AG08395 (cell line): ENCODE data around the gene PFKL.
"Not testable (repeated sequence)": the region's sequence is repeated elsewhere in the genome, so short reads cannot be mapped to it uniquely, and the experiment has no call there.

Source experiments
- DNase-seq: peaks from one replicate; pipeline ENCODE4 v3.0.0; 2012; ENCODE audit warnings: mixed read lengths, low spot score

PFKL gene

DNA sequence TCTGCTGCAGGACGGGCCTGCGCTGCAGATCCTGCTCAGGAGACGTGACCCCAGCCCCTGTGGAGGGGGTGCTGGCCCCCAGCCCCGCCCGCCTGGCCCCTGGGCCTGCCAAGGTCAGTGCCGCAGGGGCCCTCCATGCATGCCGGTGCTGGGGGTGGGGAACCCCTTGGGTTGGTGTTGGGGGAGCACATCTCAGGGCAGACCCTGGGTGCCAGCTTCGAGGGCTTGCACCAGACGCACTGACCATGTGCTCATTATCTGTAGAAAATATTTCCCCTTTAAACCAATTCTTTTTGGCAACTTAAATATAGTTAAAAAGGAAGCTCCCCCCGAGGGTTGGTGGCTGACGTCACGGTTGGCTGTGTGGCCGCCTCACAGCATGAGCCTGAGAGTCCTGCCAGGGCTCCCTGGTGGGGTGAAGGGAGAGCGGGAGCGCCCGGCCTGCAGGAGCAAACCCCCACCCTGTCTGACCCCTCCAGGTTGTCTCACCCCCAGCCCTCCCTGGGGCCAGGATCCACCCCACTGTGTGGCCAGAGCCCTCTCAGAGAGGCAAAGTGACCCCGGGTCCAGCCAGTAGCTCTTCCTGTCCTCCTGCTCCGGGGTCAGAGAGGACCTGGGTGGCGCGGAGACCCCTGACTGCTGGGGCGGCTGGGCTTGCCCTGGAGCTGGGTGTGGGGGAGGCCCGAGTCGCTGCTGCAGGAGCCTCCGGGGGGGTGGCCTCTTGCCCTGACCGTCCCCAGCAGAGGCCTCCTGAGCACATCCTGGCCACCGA lies 5.3 kb upstream of the PFKL start:
- peak; percentile 53 for DNase-seq

DNA sequence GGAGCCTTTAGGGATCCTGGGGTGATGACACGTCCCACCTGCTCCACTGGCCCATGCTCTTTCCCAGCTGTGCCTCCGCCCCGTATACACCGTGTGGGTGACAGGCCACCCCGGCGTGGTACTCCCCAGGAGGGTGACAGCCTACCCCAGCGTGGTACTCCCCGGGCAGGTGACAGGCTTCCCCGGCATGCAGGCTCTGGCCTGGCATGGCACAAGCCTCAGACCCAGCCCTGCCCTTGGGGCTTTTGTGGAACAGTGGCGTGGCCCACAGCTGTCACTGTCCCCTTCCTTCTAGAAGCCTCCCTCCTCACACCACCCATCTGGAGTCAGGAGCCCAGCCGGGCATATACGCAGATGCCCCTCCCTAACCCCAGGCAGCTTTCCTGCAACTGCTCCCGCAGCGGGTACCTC lies 4.7 kb upstream of the PFKL start:
- no peak for DNase-seq

DNA sequence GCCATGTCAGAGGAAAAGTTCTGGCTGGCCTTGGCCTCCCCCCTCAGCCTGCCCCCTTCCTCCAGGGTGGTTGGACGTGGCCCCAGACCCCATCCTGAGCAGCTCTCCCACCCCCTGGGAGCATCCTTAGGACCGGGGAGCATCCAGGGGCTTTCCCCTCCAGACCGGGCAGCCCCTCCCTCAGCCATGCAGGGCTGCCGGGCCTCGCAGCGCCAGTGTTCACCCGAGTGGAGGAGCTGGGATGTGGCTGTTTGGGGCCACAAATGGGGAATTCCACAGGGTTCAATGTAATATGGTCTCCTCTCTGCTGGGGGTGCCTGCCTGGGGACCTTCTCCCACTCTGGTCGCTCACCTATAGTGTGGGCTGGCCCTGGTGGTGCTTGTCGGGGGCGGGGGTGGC lies 4.2 kb upstream of the PFKL start:
- DNase-seq = no peak

DNA sequence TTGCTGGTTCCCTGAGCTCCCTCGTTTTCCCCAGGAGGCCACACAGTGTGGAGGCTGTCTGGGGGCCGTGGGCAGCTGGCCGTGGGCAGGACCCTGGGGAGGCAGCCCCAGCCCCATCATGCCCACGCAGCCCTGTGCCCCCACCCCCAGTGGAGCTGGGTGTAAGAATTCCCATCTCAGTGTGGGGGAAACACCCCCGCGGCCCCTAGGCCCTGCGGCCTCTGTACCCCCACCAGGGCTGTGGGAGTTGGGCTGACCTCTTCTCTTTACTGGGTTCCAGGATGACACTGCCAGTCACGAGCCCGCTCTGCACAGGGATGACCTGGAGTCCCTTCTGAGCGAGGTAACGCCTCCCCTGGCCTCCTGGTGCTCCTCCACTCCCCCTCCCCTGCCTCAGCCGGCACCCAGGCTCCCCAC lies 3.7 kb upstream of the PFKL start:
- no peak for DNase-seq

DNA sequence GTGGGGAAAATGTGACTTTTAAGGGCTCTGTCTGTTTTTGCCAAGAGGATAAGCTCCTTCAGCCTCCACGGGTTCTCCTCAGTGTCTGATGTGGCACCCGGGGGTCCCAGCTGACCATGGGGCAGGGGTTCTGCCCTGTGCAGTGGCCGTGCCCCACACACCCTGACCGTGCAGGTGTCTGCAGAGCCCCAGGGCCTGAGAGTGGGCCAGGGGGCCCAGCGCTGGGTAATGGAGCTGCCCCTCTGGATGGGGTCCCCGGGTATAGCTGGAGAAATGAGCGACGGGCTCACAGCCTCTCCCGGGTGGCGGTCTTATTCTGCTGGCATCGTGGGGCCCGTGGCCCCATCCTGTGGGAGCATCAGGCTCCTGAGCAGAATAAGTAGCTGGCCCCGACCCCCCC lies 2.9 kb upstream of the PFKL start:
- DNase-seq = no peak

DNA sequence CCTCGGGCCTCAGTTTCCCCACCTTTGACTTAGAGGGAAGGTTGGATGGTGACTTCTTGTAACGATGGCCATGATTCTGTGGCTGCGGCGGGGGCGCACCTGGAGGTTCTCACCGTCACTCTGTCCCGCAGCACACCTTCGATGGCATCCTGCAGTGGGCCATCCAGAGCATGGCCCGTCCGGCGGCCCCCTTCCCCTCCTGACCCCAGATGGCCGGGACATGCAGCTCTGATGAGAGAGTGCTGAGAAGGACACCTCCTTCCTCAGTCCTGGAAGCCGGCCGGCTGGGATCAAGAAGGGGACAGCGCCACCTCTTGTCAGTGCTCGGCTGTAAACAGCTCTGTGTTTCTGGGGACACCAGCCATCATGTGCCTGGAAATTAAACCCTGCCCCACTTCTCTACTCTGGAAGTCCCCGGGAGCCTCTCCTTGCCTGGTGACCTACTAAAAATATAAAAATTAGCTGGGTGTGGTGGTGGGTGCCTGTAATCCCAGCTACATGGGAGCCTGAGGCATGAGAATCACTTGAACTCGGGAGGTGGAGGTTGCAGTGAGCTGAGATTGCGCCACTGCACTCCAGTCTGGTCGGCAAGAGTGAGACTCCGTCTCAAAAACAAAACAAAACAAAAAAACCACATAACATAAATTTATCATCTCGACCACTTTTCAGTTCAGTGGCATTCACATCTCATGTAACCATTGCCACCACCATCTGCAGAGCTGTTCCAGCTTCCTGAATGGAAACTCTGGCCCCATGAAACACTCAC lies 2.1 kb upstream of the PFKL start:
- DNase-seq = peak; percentile 95

DNA sequence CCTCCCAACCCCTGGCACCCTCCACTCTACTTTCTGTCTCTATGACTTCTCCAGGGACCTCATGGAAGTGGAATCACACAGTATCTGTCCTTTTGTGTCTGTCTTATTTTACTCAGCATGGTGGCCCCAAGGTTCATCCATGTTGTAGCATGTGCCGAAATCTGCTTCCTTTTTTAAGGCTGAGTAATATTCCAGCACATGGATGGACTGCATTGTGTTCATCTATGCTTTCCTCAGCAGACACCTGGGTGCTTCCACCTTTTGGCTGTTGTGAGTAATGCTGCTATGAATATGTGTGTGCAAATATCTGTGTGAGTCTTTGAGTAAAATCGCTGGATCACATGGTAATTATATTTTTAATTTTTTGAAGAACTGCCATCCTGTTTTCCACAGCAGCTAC lies 1.6 kb upstream of the PFKL start:
- DNase-seq = no peak

DNA sequence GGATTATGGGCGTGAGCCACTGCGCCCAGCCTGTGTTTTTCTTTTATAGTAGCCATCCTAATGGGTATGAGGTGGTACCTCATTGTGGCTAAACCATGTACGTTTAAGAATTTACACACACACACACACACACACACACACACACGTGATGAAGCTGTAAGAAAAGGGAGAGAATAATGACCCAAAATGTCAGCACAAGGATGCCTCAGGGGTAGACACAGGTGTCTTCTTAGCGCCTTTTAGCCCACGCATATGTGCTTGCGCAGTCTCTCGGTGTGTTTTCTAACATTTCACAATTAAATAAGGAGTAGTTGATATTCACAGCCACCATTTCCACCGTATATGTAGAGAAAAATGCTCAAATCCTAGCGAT lies 782 bp upstream of the PFKL start:
- DNase-seq = no peak

DNA sequence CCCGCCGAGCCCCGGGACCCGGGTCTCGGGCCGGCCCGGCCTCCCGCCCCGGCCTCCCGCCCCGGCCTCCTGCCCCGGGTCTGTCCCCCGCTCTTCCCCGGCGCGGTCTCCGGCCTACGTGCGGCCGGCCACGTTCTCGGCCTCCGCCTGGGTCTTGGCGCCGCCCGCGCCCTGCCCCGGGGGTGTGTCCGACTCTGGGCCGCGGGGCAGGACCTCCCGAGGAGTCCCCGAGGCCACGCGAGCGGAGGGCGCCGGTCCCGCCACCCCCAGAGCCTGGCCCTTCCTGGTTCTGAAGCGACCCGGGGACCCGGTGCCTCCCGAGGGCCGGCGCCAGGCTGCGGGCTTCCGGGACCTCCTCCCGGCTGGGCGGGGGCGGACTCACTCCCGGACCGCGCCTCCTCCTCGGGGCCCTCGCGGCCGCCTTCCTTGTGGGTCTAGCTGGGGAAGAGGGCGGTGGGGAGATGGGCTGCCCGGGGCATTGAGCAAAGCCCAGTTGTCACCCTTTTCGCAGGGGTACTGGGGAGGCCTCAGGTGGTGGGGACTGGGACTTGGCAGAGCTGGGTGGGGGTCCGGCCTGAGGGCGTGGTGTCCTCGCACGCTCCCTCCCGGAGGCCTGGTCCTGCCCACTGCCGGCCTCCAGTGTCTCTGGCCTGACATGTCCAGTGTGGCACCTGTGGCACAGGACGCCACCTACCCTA lies 558 bp downstream of the PFKL start:
- DNase-seq = peak; percentile 87

DNA sequence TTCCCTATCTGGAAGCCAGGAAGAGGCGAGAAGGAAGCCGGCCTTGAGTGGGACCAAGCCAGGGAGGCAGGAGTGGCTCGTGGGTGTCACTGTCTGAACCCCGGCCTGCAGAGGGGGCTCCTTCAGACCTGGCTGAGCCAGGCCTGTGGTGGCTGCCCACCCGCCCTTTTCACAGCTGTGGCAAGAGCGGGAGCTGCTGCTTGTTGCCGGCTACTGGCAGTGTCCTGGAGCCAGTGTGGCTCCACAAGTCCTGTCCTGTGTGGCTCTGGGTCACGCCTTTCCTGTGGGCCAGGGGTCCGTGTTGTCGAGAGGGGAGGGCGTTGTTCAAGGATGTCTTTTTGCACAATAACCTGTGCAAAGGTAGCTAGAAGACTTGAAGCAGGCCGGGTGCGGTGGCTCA lies 1.3 kb downstream of the PFKL start:
- no peak for DNase-seq

DNA sequence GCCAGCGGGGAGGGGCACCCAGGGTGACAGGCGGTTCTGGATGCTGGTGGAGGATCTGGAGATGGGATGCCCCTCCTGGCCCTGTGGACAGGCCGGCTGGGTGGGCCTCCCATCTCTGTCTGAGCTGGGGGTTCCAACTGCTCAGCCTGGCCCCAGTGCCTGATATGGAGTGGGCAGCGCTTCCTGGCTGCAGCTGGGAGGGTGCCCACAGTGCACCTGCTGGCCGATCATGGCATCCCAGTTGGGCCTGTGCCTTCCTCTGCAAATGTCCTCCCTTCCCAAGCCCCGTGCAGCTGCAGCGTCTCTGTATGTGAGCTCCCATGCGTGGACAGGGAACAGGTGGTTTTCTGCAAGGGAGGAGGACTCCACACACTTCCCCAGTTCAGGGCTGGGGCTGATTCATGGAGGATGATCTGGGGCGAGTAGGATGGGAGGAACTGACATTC lies 2.1 kb downstream of the PFKL start:
- no peak for DNase-seq

DNA sequence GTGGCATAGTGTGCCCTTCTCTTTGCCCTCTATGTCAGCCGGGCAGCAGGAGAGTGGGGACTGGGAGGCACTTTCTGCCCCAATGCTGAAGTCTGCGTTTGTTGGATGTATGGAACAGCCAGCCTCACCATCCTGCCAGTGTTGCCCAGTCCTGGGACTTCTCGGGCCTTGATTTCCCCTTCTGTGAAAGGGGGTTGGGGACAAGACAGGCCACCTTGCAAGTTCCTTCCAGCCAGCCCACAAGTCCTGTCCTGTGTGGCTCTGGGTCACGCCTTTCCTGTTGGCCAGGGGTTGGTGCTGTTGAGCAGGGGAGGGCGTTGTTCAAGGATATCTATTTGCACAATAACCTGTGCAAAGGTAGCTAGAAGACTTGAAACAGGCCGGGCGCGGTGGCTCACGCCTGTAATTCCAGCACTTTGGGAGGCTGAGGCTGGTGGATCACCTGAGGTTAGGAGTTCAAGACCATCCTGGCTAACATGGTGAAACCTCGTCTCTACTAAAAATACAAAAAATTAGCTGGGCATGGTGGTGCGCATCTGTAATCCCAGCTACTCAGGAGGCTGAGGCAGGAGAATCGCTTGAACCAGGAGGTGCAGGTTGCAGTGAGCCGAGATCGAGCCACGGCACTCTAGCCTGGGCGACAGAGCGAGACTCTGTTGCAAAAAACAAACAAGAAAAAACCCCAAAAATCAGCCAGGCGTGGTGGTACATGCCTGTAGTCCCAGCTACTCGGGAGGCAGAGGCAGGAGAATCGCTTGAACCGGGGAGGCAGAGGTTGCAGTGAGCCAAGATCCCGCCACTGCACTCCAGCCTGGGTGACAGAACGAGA lies 2.9 kb downstream of the PFKL start:
- DNase-seq = not testable (repeated sequence)

DNA sequence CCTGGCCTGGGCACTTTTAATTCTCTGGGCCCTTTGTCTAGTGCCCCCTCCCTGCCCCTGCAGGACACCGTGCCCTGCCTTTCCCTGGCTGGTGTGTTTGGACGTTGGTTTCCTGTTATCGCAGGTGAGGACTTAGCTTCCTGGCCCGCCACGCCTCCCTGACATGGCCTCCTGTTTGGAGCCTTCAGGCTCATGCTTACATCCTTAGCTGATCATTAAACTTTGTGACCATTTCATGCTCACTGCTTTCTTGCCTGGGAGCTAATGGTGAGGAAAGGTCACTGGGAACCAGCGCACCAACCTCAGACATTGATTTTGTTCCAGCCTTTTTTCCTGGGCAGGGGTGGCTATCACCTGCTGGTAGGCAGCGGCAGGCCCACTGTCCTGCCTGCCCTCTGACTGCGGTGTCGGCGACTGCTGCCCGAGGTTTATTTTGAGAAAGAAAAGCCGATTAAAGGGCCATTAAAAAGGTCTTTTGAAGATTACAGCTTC lies 3.7 kb downstream of the PFKL start:
- DNase-seq = no peak

DNA sequence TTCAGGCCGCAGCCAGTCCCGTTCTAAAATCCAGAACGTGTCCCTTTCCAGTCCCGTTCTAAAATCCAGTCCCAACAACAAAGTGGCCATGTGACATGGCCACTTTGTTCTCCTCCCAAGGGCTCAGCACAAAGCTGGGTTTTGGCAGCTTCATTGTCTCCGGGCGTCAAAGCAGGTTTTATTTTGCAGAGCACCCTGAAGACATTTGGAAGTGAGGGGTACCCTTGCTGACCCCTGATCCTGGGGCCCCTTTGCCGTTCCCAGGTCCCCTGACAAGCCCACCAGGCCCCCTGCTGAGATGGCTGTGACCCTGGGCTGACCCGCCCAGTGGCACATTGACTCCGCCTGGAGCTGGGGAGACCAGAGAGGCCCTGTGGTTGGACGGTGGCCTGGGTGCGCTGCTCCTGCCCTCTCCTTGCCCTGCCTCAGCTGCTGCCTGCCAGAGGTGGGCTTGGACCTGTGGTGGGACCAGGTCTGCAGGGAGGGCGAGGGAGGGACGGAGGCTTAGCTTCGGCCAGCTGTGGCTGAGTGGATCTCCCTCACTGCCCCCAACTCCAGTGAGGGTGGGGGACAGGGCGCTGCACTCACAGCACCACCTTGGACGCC lies 4.3 kb downstream of the PFKL start:
- no peak for DNase-seq

DNA sequence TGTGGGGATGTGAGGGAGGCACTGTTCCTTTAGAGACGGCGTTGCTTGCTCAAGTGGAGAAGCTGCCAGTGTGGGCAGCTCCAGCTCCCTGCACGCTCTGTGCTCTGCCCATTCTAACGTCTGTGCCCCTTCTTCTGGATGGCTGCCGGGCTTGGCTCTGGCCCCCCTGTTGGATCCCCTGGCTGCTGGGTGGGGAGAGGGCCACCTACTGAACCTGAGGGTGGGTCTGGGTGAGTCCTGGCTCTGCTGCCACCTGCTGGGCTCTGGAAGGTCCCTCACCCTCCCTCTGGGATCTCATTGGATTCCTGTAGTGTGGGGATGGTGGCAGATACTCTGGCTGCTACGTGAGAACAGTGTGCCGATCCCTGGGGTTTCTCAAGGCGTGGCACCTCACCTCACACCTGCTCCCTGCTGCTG lies 5.0 kb downstream of the PFKL start:
- peak; percentile 68 for DNase-seq

DNA sequence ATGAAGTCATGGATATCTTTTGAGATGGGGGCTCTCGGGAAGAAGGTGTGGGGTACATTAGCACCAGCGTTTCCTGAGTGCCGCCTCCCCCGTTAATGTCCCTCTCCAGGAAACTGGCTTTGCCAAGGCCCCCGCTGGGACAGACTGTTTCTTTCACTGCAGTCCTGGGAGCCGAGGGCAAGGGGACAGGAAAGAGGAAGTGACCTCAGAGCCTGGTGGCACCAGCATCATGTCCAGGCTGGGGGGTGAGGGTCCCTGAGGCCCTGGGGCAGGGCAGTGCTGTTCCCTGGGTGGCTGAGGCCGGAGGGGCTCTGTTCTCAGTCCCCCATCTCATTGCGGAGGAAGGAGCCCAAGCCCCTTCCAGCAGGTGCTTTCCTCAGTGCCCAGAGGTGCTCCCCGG lies 5.8 kb downstream of the PFKL start:
- DNase-seq = no peak

DNA sequence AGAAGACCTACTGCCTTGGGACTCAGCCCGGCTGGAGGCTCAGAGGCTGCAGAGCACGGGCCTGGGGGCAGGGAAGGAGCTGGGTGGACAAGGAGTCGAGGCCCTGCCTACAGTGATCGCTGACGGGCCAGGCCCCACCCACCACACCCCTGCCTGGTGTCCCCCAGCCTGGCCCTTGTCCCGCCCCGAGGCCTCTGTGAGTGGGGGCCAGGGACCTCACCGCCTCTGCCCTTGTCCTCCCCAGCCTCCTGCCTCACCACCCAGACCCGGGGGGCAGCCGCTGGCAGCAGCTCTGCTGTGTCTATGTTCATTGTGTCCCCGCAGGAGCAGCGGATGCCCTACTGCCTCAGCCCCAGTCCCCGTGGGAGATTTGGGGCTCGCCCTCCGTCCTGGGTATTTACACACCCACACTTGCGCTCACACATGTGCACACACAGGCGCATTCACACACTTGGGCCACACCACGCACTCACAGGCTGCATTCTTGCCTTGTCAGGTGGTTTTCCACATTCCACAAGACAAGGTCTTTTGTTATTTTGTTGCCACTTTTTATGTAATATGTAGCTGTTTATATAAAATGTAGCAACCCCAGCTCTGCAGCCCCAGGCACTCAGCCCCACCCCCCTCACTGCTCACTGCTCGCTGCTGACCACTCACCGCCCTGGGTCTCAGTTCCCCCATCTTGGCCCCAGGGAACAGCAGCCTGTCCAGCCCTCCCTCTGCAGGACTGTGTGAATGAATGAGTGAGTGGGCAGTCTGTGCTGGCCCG lies 7.3 kb downstream of the PFKL start:
- no peak for DNase-seq

DNA sequence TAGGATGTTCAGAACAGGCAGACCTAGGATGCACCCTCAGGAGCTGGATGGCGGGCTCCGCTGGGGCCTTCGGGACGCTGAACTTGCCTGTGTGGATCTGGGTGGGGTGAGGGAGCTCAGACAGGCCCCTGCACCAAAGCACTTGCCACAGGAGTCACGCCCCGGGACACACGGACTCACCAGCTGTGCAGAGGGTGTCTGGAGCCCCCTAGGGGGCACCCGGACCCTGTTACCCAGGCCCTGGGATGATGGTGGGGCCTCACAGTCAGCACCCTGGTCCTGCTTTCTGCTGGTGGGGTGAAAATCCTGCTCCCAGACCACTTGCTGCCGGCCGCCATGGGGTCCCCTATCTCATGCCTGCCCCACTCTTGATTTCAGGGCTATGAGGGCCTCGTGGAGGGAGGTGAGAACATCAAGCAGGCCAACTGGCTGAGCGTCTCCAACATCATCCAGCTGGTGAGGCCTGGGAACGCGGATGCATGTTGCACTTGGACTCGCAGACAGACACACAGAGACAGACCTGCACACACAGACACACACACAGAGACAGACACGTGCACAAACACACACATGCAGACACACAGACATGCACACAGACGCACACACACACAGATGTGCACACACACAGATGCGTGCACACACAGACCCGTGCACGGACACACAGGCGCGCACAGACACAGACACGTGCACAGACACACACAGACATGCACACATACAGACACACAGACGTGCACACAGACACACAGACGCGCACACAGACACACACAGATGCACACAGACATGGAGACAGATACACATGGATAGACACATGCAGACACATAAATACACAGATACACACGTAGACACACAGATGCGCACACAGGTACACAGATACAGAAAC lies 11.0 kb downstream of the PFKL start:
- no peak for DNase-seq

DNA sequence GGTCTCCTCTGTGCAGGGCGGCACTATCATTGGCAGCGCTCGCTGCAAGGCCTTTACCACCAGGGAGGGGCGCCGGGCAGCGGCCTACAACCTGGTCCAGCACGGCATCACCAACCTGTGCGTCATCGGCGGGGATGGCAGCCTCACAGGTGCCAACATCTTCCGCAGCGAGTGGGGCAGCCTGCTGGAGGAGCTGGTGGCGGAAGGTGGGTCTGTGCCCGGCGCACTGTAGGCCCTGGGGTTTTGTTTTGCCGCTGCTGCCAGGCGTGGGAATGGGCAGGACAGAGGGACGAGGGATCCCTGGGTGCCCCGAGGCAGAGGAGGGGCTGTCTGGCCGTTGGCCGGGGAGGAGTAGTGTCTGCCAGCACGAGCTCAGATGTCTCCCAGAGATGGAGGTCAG lies 12.2 kb downstream of the PFKL start:
- DNase-seq = no peak

DNA sequence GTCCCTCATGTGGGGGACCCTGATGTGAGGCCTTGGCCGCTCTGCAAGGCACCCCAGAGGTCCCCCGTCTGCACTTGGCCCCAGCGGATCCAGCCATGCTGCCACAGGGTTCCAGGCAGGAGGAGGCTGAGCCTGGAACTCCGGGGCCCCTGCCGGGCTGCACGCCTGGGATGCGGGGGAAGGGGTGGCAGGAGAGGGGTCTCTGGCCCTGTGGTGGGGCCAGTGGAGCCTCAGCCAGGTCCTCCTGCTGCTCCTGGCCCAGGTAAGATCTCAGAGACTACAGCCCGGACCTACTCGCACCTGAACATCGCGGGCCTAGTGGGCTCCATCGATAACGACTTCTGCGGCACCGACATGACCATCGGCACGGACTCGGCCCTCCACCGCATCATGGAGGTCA lies 12.9 kb downstream of the PFKL start:
- DNase-seq = no peak
